Aorta (tissue), 5 donors: ENCODE measurements around the gene NOTCH2. TPM values are rescaled to one million over a fixed set of nuclear protein-coding genes. Genes with fewer than 3 reads are reported as not detected.
"Not testable (repeated sequence)": the region's sequence is repeated elsewhere in the genome, so short reads cannot be mapped to it uniquely, and the experiment has no call there.

Source experiments
- ATAC-seq: fragments of 200-7000 bp; cut with Tn5 transposase; one replicate; pipeline ENCODE4 v1.9.1; 2022; ENCODE audit warnings: moderate library complexity; ENCODE audit not compliant: low FRiP score
- DNase-seq, 2 donors: peaks; one replicate each; pipeline ENCODE4 v3.0.0-alpha.2; 2020
- H3K27ac ChIP-seq, 2 donors: one replicate each; pipeline ENCODE4 v1.5.1; 2013; ENCODE audit warnings: low read length in 2 of 2, mild to moderate bottlenecking in 2 of 2, moderate library complexity in 2 of 2, control low read depth in 1 of 2, inconsistent platforms in 1 of 2, low read depth in 1 of 2
- H3K27me3 ChIP-seq, 2 donors: one replicate each; pipeline ENCODE4 v1.6.1; 2013; ENCODE audit warnings: control low read depth in 1 of 2, low read length in 1 of 2, mild to moderate bottlenecking in 1 of 2, moderate library complexity in 1 of 2; ENCODE audit not compliant: insufficient read depth in 2 of 2, control insufficient read depth in 1 of 2
- H3K36me3 ChIP-seq, 2 donors: one replicate each; pipeline ENCODE4 v1.6.1; 2013; ENCODE audit warnings: control low read depth in 1 of 2, low read length in 1 of 2, mild to moderate bottlenecking in 1 of 2; ENCODE audit not compliant: insufficient read depth in 2 of 2, control insufficient read depth in 1 of 2
- H3K4me1 ChIP-seq, 2 donors: one replicate each; pipeline ENCODE4 v1.6.1; 2013; ENCODE audit warnings: low read length in 2 of 2, control low read depth in 1 of 2, mild to moderate bottlenecking in 1 of 2, moderate library complexity in 1 of 2; ENCODE audit not compliant: insufficient read depth in 2 of 2, control insufficient read depth in 1 of 2
- H3K4me3 ChIP-seq, 2 donors: one replicate each; pipeline ENCODE4 v1.5.1; 2013; ENCODE audit warnings: low read length in 2 of 2, control low read depth in 1 of 2, mild to moderate bottlenecking in 1 of 2
- H3K9me3 ChIP-seq: one replicate; pipeline ENCODE4 v1.6.1; 2013; ENCODE audit warnings: mild to moderate bottlenecking, low read length; ENCODE audit not compliant: control insufficient read depth
- WGBS, 2 donors: extraction: QIAGEN DNeasy Blood & Tissue Kit; methylation state at CpG; one replicate each; pipeline ENCODE4 v1.1.7; 2013; 5-methylcytosine and 5-hydroxymethylcytosine counted together
- intact Hi-C, 2 donors: fragments of 100-400 bp; cut with DNase I; formaldehyde crosslinking; loops; one replicate each; pipeline versions ENCODE4 v1.14.2 to v1.15.0; 2022
- polyA plus RNA-seq, 2 donors: library from polyadenylated mRNA; stranded (reverse); fragments of 200-250 nt; gene quantifications; one replicate each; pipeline ENCODE4 v1.2.3, GENCODE V29; 2013
- total RNA-seq, 2 donors: library from RNA; stranded (reverse); fragmentation: NEBNext Ultra II Directional; extraction: Animal tissue kit (Norgen Biotek cat#: 25700); gene quantifications; one replicate each; pipeline ENCODE4 v1.2.1, GENCODE V29; 2021
- donor health status: healthy with polysubstance abuse.
- donor health status: Bipolar disorder and iron deficiency.
- donor health status: DM: no; HTN: no; CAD: no.
- donor health status: DM: no; HTN: no; CAD: no.
- donor health status: DM: yes; HTN: yes; CAD: no.

The NOTCH2 gene
- total and polyA plus RNA-seq, 4 donors: 6.8 to 216 (median 110) TPM

- H3K4me3 ChIP-seq, H3K9me3 ChIP-seq, H3K4me1 ChIP-seq, H3K27ac ChIP-seq, H3K27me3 ChIP-seq, DNase-seq, intact Hi-C loops, H3K36me3 ChIP-seq, ATAC-seq: not testable (repeated sequence)
- WGBS, 2 donors: 76 to 84% methylated on average over 4 of the region's 4 CpGs
Measured at GRCh38 chr1:120092232-120093218, 23.1 kb upstream of the NOTCH2 start.

DNA sequence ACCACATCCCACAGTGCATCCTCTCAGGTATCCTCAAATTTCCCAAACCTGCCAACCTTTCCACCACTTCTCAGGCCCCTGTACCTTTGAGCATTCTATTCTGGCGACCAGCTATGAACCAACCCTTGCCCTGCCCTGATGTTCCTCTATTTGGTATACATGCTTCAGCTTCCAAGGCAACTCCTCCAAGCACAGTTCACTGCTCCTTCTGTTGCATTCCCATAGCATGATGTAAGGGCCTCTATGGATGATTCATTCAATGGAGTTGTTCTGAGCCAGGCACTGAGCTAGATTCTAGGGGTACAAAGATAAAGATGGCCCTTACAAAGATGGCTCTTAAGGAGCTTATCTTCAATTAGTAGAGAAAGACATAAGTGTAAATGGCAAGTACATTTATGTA lies 21.4 kb upstream of the NOTCH2 start:
- H3K9me3 ChIP-seq, H3K4me1 ChIP-seq, ATAC-seq, intact Hi-C loops, H3K27me3 ChIP-seq, H3K27ac ChIP-seq, DNase-seq, H3K4me3 ChIP-seq, H3K36me3 ChIP-seq: not testable (repeated sequence)
- WGBS, 2 donors: no CpG with 5 or more reads among the region's 1 CpG

DNA sequence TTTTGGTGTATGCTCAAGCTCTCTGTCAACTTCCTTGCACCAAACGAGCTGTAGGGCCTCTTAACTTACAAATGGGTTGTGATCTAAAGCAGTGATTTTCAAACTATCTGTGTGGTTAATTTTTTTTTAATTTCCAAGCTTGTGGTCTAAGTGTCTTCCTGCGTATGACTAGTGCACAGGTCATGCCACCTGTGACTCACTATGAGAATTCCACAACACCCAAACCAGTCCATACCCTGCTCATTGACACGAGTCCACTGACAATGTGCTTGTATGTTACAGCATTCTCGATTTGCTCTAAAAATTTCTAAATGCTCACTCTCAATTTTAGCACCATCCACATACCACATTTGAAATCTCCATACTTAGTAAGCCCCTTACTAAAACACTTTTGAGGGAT lies 18.5 kb upstream of the NOTCH2 start:
- H3K9me3 ChIP-seq, H3K27me3 ChIP-seq, ATAC-seq, H3K27ac ChIP-seq, intact Hi-C loops, H3K4me1 ChIP-seq, H3K36me3 ChIP-seq, H3K4me3 ChIP-seq, DNase-seq: not testable (repeated sequence)
- WGBS, 2 donors: 91 to 94% methylated on average over 3 of the region's 4 CpGs

DNA sequence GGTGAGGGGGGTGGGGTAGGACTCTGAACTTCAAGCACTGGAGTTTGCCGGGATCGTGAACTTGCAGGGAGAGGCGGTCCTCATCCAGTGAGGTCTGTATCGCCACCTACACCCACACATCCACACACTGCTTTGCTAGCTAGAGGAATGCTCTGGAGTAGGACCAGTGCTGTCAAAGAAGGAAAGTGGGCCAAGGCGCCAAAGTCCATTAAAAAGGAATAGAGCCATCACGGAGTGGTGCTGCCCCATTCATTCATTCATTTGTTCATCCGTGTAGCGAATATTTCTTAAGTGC lies 405 bp upstream of the NOTCH2 start:
- H3K36me3 ChIP-seq, H3K4me3 ChIP-seq, H3K9me3 ChIP-seq, ATAC-seq, intact Hi-C loops, H3K4me1 ChIP-seq, H3K27me3 ChIP-seq, DNase-seq, H3K27ac ChIP-seq: not testable (repeated sequence)
- no CpG with 5 or more reads among the region's 8 CpGs for WGBS, 2 donors

DNA sequence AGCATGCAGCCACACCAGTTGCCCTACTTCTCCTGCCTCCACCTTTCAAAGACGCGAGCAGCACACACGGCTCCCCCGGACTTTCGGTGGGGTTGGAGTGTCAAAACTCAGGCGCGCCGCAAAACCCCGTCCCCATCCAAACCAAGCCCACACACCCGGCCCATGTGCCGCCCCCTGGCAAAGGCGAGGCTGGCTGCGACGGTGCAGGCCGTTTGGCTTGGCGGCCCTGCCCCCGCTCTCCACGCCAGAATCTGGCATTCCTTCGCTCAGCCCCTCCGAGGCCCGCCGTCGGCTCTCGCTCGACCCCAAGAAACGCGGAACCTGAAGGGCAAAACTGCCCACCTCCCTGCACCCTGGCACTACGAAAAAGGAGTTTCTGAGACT lies 787 bp downstream of the NOTCH2 start:
- WGBS, 2 donors: 0 to 1% methylated on average over 7 to 19 of the region's 28 CpGs
- intact Hi-C loops, H3K27me3 ChIP-seq, H3K9me3 ChIP-seq, H3K36me3 ChIP-seq, ATAC-seq, H3K4me1 ChIP-seq: not testable (repeated sequence)
- H3K4me3 ChIP-seq: peak overlapping the region in 1 of 2 donors; percentile 91
- H3K27ac ChIP-seq: peak overlapping the region in 1 of 2 donors; percentile 43
- peak; percentile 41 to 78 for DNase-seq

DNA sequence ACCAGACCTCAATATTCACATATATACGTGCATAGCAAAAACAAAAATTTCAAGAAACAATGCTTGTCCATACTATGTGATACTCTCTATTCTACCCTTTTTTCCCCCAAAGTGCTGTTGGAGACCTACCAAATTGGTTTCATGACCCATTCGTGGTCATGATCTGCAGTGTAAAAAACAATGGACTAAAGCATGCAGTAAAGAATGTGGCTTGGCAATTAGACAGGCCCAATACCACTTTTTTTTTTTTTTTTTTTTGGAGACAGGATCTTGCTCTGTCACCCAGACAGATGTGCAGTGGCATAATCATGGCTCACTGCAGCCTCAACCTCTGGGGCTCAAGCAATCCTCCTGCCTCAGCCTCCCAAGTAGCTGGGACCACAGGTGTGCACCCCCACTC lies 21.3 kb downstream of the NOTCH2 start:
- H3K27ac ChIP-seq, intact Hi-C loops, H3K4me1 ChIP-seq, DNase-seq, H3K9me3 ChIP-seq, ATAC-seq, H3K4me3 ChIP-seq, H3K36me3 ChIP-seq, H3K27me3 ChIP-seq: not testable (repeated sequence)
- WGBS, 2 donors: 8 to 9% methylated on average over 1 of the region's 2 CpGs

- H3K27ac ChIP-seq, H3K9me3 ChIP-seq, H3K4me3 ChIP-seq, H3K27me3 ChIP-seq, H3K36me3 ChIP-seq, H3K4me1 ChIP-seq, intact Hi-C loops, DNase-seq, ATAC-seq: not testable (repeated sequence)
- 96% methylated on average over 4 of the region's 4 CpGs for WGBS, 2 donors
Measured at GRCh38 chr1:120041771-120042170, 27.7 kb downstream of the NOTCH2 start.

GRCh38 chr1:120032253-120032652 lies 37.2 kb downstream of the NOTCH2 start:
- H3K9me3 ChIP-seq, H3K27ac ChIP-seq, H3K36me3 ChIP-seq, ATAC-seq, intact Hi-C loops, H3K4me3 ChIP-seq, H3K4me1 ChIP-seq, H3K27me3 ChIP-seq, DNase-seq: not testable (repeated sequence)
- WGBS, 2 donors: 15 to 21% methylated on average over 1 to 2 of the region's 3 CpGs

DNA sequence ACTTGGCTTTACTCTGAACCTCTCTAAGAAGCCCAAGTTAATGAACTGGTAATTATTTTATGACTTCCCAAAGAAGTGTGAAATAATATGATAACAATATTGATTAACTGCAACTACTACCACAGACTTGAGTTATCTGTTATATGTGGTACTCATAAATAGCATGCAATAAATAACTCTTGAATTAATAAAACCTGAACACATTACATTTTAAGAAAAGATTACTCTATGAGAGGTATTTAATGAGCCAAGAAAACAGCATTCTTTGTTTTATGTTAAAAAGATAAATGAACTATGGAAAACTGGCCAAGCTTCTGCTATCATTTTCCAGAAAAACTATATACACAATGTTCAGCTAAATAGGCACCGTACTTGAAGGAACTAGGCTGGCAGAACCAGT lies 45.7 kb downstream of the NOTCH2 start:
- H3K27ac ChIP-seq, H3K27me3 ChIP-seq, intact Hi-C loops, H3K4me3 ChIP-seq, ATAC-seq, H3K4me1 ChIP-seq, H3K9me3 ChIP-seq, H3K36me3 ChIP-seq, DNase-seq: not testable (repeated sequence)
- WGBS, 2 donors: no CpG with 5 or more reads among the region's 1 CpG
